ENCODE results near the gene ALB.

- no peak for TF ChIP-seq POLR2AphosphoS5 (IDR thresholded peaks at IDR 0.05; ENCODE audit: low read depth, low read length)
- no peak for TF ChIP-seq CTCF (IDR thresholded peaks at IDR 0.05)
- no peak for TF ChIP-seq SIN3A (IDR thresholded peaks at IDR 0.05; ENCODE audit: borderline replicate concordance, insufficient read depth, low read depth, low read length)
- no peak for TF ChIP-seq TCF7L2 (IDR thresholded peaks at IDR 0.05; ENCODE audit: low read depth, low read length)
- TF ChIP-seq REST (IDR thresholded peaks at IDR 0.05; ENCODE audit: insufficient read depth in 1 of 2, low read depth in 2 of 2, low read length in 1 of 2), result no peak
Measured at GRCh38 chr4:73411731-73412414, 7.8 kb downstream of the ALB start.

Data from Panc1 (cell line).